Tibial artery (tissue), 4 donors: Measurements from ENCODE around the gene TTYH1.
A peak's percentile ranks its signal among the peaks of the same experiment; 100 is the strongest.

Experiments
- DNase-seq, 2 donors: peaks; one replicate each; pipeline ENCODE4 v3.0.0-alpha.2; 2019
- H3K27ac ChIP-seq, 2 donors: fragments of 200-600 bp; sonication (generic) in 1 of 2; 1 replicate in 1 of 2; 2 replicates in 1 of 2; pipeline ENCODE4 v1.5.1; 2018 to 2019; ENCODE audit warnings: mild to moderate bottlenecking in 1 of 2
- H3K27me3 ChIP-seq, 2 donors: fragments of 200-600 bp; sonication (generic) in 1 of 2; one replicate each; pipeline versions ENCODE4 v1.5.1 to v1.6.0; 2016 to 2019
- H3K36me3 ChIP-seq, 3 donors: fragments of 200-600 bp; sonication (generic) in 2 of 3; one replicate each; pipeline ENCODE4 v1.5.1; 2016 to 2019; ENCODE audit warnings: mild to moderate bottlenecking in 2 of 3
- H3K4me1 ChIP-seq, 4 donors: fragments of 200-600 bp; sonication (generic) in 2 of 4; 1 replicate in 3 of 4; 2 replicates in 1 of 4; pipeline ENCODE4 v1.5.1; 2016 to 2019
- H3K4me3 ChIP-seq, 2 donors: fragments of 200-600 bp; sonication (generic) in 1 of 2; 1 replicate in 1 of 2; 2 replicates in 1 of 2; pipeline ENCODE4 v1.5.1; 2018 to 2019; ENCODE audit warnings: mild to moderate bottlenecking in 2 of 2
- H3K9me3 ChIP-seq, 3 donors: fragments of 200-600 bp; sonication (generic) in 1 of 3; one replicate each; pipeline ENCODE4 v1.5.1; 2016 to 2019
- CTCF ChIP-seq, 2 experiments: fragments of 200-600 bp in 1 of 2; fragments of 450-650 bp in 1 of 2; IDR thresholded peaks; one replicate each; pipeline ENCODE4 v1.5.1; 2017 to 2019; ENCODE audit warnings: antibody characterized with exemption in 2 of 2, mild to moderate bottlenecking in 1 of 2, moderate library complexity in 1 of 2
- intact Hi-C: fragments of 100-400 bp; cut with DNase I; formaldehyde crosslinking; loops from one replicate; pipeline ENCODE4 v1.15.0; 2023; ENCODE audit warnings: low total_unique reads

The TTYH1 gene

GRCh38 chr19:54451331-54451871 is 36.1 kb downstream of the TTYH1 start:
- Histone ChIP-seq H3K4me3 (no peak overlapping the region), H3K36me3 (peaks cover 54 to 58% (median 56%) of the 10 kb centered on the region in 3 donors), H3K27me3 (no peaks in the 10 kb centered on the region), H3K4me1 (peaks cover 0 to 46% (median 34%) of the 10 kb centered on the region in 4 donors), H3K9me3 (no peaks in the 10 kb centered on the region), H3K27ac (peak overlapping the region in 1 of 2 donors; percentile 8)
- no peak for TF ChIP-seq CTCF (IDR thresholded peaks at IDR 0.05)
- no peak for DNase-seq
- intact Hi-C loops: no loop called here

GRCh38 chr19:54451997-54452396 is 36.7 kb downstream of the TTYH1 start:
- peak in 1 of 2 donors; percentile 19 for DNase-seq
- Histone ChIP-seq H3K36me3 (peaks cover 60 to 64% (median 62%) of the 10 kb centered on the region in 3 donors), H3K27me3 (no peaks in the 10 kb centered on the region), H3K9me3 (no peaks in the 10 kb centered on the region), H3K4me3 (no peak overlapping the region), H3K4me1 (peaks cover 0 to 44% (median 31%) of the 10 kb centered on the region in 4 donors), H3K27ac (no peak overlapping the region)
- intact Hi-C loops: no loop called here
- TF ChIP-seq CTCF (IDR thresholded peaks at IDR 0.05): no peak

- no peak overlapping the region for H3K27ac ChIP-seq
- H3K9me3 ChIP-seq: no peaks in the 10 kb centered on the region
- H3K4me1 ChIP-seq: peaks cover 0 to 37% (median 26%) of the 10 kb centered on the region in 4 donors
- no peak overlapping the region for H3K4me3 ChIP-seq
- no peak for TF ChIP-seq CTCF (IDR thresholded peaks at IDR 0.05)
- intact Hi-C loops: no loop called here
- H3K27me3 ChIP-seq: no peaks in the 10 kb centered on the region
- no peak for DNase-seq
- H3K36me3 ChIP-seq: peaks cover 66 to 70% (median 68%) of the 10 kb centered on the region in 3 donors
Measured at GRCh38 chr19:54452626-54453025, 37.4 kb downstream of the TTYH1 start.

GRCh38 chr19:54453921-54454780 is 38.9 kb downstream of the TTYH1 start:
- DNase-seq: no peak
- H3K27me3 ChIP-seq: no peaks in the 10 kb centered on the region
- peaks cover 82 to 85% (median 84%) of the 10 kb centered on the region in 3 donors for H3K36me3 ChIP-seq
- H3K4me1 ChIP-seq: peaks cover 0 to 48% (median 24%) of the 10 kb centered on the region in 4 donors
- intact Hi-C loops: no loop called here
- H3K27ac ChIP-seq: no peak overlapping the region
- H3K4me3 ChIP-seq: no peak overlapping the region
- no peak for TF ChIP-seq CTCF (IDR thresholded peaks at IDR 0.05)
- no peaks in the 10 kb centered on the region for H3K9me3 ChIP-seq

GRCh38 chr19:54454781-54455675 is 39.8 kb downstream of the TTYH1 start:
- H3K9me3 ChIP-seq: no peaks in the 10 kb centered on the region
- H3K27me3 ChIP-seq: no peaks in the 10 kb centered on the region
- no peak overlapping the region for H3K4me3 ChIP-seq
- no peak for TF ChIP-seq CTCF (IDR thresholded peaks at IDR 0.05)
- intact Hi-C loops: no loop called here
- DNase-seq: no peak
- peaks cover 88 to 94% (median 92%) of the 10 kb centered on the region in 3 donors for H3K36me3 ChIP-seq
- no peak overlapping the region for H3K27ac ChIP-seq
- peaks cover 0 to 51% (median 25%) of the 10 kb centered on the region in 4 donors for H3K4me1 ChIP-seq
